Activated CD8-positive, alpha-beta memory T cell treated with anti-CD3 and anti-CD28 coated beads, Interleukin-2, amount 50 U/mL, for 24 hours (primary cell): ENCODE measurements around the gene FAM151A.

ENCODE experiments used
- DNase-seq: peaks from one replicate; pipeline ENCODE4 v3.0.0-alpha.2; 2020; ENCODE audit errors: extremely low read depth

The FAM151A gene

DNA sequence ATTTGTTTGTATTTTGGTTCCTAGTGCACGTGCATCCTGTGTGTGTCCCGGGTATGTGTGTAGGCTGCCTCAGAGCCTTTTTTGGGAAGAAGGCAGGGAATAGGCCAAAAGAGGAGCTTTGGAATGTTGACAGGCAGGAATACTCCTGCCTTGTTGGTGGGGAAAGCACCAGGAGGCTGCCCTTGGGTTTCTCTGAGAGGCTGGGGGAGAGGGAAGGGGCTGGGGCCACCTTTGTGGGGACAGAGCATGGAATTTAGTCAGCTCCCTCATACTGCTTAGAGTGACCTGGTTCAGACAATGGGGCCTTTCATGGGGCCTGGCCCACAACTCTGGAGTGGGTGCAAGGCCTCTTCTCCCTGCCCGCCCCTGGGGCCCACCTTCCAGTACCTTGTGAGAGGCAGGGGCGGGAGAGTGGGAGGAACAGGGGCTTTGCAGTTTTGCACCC lies 44.0 kb downstream of the FAM151A start:
- no peak for DNase-seq

DNA sequence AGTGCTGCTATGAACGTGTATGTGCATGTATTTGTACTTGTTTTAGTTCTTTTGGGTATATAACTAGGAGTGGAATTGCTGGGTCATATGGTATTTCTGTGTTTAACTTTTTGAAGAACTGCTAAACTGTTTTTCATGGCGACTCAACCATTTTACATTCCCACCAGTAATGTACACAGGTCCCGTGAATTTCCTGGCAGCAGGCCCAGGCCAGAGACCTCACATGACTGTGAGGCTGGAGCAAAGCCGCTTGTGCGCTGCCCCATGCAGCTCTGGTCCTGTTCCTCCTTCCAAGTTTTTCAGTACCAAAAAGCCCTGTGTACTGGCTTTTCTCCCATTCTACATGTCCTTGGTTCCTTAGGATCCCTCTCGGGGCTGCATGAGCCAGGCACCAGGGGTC lies 45.7 kb downstream of the FAM151A start:
- DNase-seq, result no peak

DNA sequence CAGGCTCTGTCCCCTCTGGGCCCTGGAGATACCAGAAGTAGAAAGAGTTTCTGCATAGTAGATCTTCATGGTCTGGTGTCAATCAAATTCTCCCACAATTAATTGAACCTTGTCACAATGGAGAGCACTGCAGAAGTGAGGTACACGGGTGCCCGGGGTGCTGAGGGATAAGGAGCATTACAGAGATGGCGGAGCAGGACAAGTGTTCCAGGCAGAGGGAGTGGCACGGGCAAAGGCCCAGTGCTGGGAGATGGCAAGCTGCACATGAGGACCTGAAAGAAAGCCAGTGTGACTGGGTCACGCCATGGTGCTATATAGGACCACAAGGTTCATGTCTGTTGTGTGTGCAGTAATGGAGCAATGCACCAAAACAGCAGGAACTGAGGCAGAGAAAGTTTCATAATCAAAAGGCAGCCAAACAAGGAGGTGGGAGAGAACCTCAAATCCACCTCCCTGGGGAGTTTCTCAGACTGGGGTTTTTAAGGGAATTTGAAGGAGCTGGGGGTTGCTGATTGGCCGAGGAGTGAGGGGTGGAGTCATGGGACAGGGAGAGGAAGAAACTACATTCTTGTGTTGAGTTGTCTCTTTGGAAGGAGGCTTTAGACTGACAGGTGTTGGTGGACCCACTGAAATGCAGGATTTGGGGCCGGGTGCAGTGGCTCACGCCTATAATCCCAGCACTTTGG lies 47.6 kb downstream of the FAM151A start:
- DNase-seq, result no peak

DNA sequence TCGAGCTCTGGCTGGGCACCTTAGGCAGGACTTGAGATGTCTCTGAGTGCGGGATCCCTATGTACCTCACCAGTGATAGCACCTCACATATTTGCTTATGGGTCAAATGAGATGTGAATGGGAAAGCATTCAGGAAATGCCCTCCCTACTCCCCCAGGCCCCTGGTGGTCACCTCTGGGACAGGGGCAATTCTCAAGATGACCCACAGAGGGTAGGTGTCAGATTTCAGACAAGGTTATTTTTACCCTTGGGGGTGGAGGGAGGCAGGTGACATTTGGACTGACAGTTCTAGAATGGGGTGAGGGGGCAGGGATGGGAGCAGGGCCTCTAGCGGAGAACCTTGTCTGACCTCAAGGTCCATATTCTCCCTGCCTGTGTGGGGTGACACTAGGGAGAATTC lies 48.2 kb downstream of the FAM151A start:
- no peak for DNase-seq

DNA sequence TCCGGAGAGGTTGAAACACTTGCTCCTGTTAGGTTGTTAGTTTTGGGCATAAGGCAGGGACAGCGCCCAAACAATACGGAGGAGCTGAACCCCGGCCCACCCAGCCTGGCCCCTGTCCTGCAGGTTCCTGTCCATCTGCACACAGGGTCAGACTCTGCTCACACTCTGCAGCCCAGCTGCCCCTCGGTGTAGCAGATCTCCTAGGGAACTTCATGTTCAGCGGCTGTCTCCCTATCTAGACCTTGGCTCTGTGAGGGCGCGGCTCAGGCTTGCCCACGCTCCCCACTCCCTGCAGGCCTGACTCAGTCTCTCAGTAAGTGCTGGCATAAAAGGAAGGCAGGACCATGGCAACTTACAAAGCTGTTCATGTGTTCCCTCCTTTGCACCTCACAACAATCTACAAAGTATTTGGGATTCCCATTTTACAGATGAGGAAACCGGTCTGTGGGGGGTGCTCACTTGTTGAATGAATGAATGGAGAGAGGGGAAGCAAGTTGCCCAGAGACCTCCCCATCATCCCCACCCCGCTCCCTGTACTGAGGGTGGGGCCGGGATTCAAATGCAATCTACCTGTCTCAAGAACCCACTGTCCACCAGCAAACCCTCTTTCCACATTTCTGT lies 49.1 kb downstream of the FAM151A start:
- DNase-seq, result no peak

- no peak for DNase-seq
Observed at GRCh38 chr1:54572542-54572850, 50.8 kb downstream of the FAM151A start.

DNA sequence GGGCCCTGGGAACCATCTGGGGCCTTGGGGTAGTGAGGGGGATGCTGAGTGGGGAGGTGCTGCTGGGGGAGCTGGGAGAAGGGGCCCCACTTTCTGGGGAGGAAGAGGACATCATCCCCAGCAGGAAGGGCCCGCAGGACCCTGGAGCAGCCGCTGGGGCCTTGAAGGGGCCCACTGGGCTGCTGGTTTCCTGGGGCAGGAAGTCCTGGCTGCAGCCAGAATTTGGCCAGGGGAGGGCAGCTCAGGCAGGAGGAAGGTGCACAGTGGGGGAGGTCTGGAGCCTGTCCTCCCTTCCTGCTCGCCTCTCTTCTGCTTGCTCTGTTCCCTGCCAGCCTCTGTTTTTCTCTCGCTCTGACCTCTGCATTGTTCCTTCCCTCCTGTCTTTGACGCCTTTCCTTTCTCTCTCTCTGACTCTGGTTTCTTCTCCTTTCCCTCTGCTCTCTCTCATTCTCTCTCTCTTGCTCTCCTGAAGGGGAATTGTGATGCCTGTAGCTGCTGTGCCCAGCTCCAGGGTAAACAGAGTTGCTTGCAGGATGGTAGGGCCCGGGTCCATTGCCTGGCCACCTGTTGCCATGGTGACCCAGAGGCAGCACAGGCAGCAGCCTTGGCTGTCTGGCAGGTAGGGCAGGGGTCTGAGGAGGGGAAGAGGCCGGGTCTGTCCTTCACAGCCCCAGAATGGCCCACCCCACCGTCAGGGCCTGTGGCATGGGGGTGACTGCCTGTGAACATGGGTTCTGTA lies 51.4 kb downstream of the FAM151A start:
- DNase-seq, result no peak

DNA sequence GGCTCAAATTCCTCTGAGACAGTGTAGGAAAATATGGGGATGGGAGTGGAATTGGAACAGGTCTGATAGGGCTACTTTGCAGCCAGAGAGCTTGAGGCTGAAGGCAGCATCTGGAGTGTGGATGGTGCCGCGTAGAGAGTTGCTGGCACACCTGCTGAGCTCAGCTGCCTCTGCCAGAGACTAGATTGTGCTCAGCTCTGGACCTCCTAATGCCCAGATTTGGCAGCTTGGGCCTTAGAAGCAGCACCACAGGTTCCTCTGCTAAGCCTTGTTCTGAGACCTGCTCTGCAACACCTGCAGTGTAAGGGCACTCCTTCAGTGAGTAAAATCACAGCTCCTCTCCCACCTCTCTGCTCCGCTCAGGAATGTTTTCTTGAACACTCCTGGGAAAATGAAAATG lies 52.0 kb downstream of the FAM151A start:
- no peak for DNase-seq

DNA sequence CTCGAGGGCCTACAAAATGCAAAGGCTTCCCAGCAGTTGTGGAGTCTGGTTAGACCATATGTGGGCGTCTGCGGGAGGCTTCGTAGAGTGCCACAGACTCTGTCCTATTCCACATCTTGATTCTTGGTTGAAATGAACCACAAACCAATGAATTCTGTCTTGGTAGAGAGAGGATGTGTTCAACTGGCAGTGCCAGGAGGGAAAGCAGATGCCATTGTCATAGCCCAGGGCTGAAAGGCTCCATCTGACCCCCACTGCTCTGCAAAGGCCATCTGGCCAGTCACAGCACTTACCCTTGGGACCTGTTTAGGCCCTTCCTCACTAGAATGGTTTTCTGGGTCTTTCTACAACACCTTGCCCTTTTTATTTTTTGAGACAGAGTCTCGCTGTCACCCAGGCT lies 53.2 kb downstream of the FAM151A start:
- DNase-seq, result no peak

DNA sequence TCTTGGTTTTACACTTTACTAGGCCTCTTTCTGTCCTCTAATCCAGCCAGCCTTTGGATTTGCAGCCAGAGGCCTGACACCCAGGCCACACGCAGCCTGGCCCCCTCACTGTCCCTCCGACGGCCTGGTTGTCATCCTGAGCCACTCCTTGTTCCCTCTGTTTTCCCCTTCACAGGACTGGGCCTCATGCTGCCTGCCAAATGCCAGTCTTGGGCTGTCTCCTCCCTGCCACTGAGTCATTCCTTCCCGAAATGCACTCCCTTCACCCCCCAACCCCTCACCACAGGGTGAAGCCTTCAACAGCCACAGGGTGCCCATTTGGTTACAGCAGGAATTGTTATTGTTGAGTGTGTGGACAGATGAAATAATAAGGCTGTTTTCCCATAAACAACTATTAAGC lies 54.0 kb downstream of the FAM151A start:
- DNase-seq, result no peak

DNA sequence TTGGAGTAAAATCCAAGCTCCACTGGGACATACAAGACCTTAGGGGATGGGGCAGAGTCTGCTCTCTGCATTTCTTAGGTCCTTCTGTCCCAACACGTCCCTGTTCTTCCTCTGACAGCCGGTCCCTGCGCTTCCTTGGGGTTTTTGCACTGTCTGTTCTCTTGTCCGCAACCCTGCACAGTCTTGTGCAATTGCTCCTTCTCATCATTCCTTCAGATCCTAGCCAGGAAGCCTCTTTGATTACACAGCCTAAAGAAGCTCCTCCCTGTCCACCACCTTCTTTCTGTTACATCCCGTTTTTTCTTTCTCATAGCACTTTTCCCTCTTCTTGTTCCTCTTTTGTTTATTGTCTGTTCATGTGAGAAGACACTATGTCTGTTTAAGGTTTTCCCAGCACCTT lies 55.4 kb downstream of the FAM151A start:
- DNase-seq, result no peak

GRCh38 chr1:54566438-54567141 lies 56.7 kb downstream of the FAM151A start:
- DNase-seq, result no peak

- DNase-seq, result no peak
Observed at GRCh38 chr1:54565113-54565501, 58.2 kb downstream of the FAM151A start.

DNA sequence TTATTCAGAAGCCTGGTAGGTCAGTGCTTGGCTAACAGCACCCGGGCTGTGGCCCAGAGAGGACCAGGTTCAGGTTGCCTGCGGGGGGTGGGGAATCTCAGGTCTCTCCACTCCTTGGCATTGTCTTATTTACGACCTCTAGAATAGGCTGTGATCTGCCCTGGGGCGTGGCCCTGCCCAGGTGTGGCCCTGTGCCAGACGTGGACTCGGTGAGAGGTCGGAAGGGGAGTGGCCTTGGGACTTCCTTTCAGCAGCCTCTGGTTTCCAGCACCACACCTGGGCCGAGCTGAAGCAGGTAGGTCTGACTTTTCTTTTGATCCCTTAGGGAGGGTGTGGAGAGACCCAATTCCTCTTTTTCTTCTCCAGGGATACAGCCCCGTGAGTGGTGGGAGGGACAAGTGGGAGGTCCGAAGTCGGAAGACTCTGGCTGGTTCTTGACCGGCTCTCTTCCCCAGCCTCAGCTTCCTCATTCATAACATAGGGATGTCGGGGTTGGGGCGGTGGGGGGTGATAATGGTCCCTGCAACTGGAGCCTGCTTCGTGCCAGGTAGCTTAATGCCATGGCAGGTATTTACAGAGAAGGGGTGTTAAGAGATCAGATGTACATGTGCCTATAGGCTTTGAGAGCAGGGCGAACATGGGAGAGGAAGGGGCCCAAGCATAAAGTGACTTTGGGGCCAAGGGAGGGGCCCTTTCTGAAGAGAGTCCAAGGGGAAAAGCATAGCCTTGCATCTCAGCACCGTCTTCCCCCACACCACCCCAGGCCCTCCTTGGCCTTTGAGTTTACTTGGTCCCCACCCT lies 58.8 kb downstream of the FAM151A start:
- DNase-seq, result no peak

GRCh38 chr1:54559771-54560231 lies 63.5 kb downstream of the FAM151A start:
- no peak for DNase-seq
